ENCODE data around the gene FAH.
A peak's percentile ranks its signal among the peaks of the same experiment; 100 is the strongest.

The FAH gene

GRCh38 chr15:80173022-80173759, 20.4 kb downstream of the FAH start:
- peak; percentile 63 for DNase-seq (ENCODE audit: low spot score)

GRCh38 chr15:80174017-80174746, 21.4 kb downstream of the FAH start:
- no peak for DNase-seq (ENCODE audit: low spot score)

GRCh38 chr15:80175436-80175835, 22.6 kb downstream of the FAH start:
- no peak for DNase-seq (ENCODE audit: low spot score)

- DNase-seq (ENCODE audit: low spot score), result no peak
Observed at GRCh38 chr15:80176443-80176842, 23.6 kb downstream of the FAH start.

- no peak for DNase-seq (ENCODE audit: low spot score)
Observed at GRCh38 chr15:80177156-80177555, 24.4 kb downstream of the FAH start.

- DNase-seq (ENCODE audit: low spot score), result no peak
Observed at GRCh38 chr15:80179025-80179759, 26.4 kb downstream of the FAH start.

- no peak for DNase-seq (ENCODE audit: low spot score)
Observed at GRCh38 chr15:80179935-80180334, 27.1 kb downstream of the FAH start.

GRCh38 chr15:80180468-80180867, 27.7 kb downstream of the FAH start:
- no peak for DNase-seq (ENCODE audit: low spot score)

- no peak for DNase-seq (ENCODE audit: low spot score)
Observed at GRCh38 chr15:80180986-80181385, 28.2 kb downstream of the FAH start.

- DNase-seq (ENCODE audit: low spot score), result no peak
Observed at GRCh38 chr15:80182611-80183261, 29.9 kb downstream of the FAH start.

GRCh38 chr15:80183306-80183705, 30.5 kb downstream of the FAH start:
- no peak for DNase-seq (ENCODE audit: low spot score)

- no peak for DNase-seq (ENCODE audit: low spot score)
Observed at GRCh38 chr15:80183886-80184285, 31.1 kb downstream of the FAH start.

GRCh38 chr15:80184554-80184953, 31.8 kb downstream of the FAH start:
- DNase-seq (ENCODE audit: low spot score), result no peak

- no peak for DNase-seq (ENCODE audit: low spot score)
Observed at GRCh38 chr15:80185152-80185551, 32.4 kb downstream of the FAH start.

- DNase-seq (ENCODE audit: low spot score), result no peak
Observed at GRCh38 chr15:80186066-80186465, 33.3 kb downstream of the FAH start.

- no peak for DNase-seq (ENCODE audit: low spot score)
Observed at GRCh38 chr15:80186597-80186996, 33.8 kb downstream of the FAH start.

GRCh38 chr15:80188251-80188650, 35.5 kb downstream of the FAH start:
- DNase-seq (ENCODE audit: low spot score), result no peak

GRCh38 chr15:80191198-80191597, 38.4 kb downstream of the FAH start:
- no peak for DNase-seq (ENCODE audit: low spot score)

GRCh38 chr15:80191897-80192595, 39.2 kb downstream of the FAH start:
- DNase-seq (ENCODE audit: low spot score), result no peak

GRCh38 chr15:80194186-80194585, 41.4 kb downstream of the FAH start:
- no peak for DNase-seq (ENCODE audit: low spot score)

- no peak for DNase-seq (ENCODE audit: low spot score)
Observed at GRCh38 chr15:80194914-80195313, 42.1 kb downstream of the FAH start.

GRCh38 chr15:80199366-80199765, 46.6 kb downstream of the FAH start:
- DNase-seq (ENCODE audit: low spot score), result no peak

All from CD4-positive, alpha-beta T cell treated with Interleukin-15 for 4 hours (primary cell).